GM19455 (cell line): ENCODE results near the gene MARK4.

Experiments used
- ATAC-seq: cut with Tn5 transposase; IDR thresholded peaks from one replicate; pipeline ENCODE4 v1.9.1; 2021; ENCODE audit not compliant: unreplicated experiment

The MARK4 gene

GRCh38 chr19:45354241-45354842 lies 103.3 kb downstream of the MARK4 start:
- no peak for ATAC-seq
